ENCODE results near the gene RGS14.
A peak's percentile ranks its signal among the peaks of the same experiment; 100 is the strongest.
"Not testable (repeated sequence)": the region's sequence is repeated elsewhere in the genome, so short reads cannot be mapped to it uniquely, and the experiment has no call there.

Gene RGS14

DNA sequence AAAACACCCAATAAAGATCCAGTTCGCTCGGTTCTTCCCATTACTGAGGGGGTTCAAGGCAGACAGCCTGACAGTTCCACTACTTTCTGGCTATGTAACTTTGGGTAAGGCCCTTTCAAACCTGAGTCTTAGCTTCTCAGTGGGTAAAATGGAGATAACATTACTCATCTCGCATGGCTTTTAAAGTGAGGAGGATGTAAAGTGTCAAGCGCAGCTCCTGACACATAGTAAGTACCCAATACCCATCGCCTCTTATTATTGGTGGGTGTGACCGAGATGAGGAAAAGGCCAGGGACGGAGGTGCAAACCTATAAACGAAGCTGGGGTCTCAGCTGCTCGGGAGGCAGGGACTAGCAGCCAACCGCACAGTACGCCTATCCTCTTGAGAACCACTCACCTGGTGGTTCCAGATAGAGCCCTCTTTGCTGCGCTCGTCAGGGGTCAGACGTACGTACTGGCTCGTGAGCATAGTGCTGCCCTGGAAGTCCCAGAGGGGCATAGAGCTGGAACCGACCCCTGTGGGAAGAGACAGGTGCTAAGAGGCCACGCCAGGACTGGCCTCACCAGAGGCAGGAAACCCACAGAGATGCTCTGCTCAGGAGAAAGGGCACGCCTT lies 6.8 kb upstream of the RGS14 start:
- no peak for DNase-seq

DNA sequence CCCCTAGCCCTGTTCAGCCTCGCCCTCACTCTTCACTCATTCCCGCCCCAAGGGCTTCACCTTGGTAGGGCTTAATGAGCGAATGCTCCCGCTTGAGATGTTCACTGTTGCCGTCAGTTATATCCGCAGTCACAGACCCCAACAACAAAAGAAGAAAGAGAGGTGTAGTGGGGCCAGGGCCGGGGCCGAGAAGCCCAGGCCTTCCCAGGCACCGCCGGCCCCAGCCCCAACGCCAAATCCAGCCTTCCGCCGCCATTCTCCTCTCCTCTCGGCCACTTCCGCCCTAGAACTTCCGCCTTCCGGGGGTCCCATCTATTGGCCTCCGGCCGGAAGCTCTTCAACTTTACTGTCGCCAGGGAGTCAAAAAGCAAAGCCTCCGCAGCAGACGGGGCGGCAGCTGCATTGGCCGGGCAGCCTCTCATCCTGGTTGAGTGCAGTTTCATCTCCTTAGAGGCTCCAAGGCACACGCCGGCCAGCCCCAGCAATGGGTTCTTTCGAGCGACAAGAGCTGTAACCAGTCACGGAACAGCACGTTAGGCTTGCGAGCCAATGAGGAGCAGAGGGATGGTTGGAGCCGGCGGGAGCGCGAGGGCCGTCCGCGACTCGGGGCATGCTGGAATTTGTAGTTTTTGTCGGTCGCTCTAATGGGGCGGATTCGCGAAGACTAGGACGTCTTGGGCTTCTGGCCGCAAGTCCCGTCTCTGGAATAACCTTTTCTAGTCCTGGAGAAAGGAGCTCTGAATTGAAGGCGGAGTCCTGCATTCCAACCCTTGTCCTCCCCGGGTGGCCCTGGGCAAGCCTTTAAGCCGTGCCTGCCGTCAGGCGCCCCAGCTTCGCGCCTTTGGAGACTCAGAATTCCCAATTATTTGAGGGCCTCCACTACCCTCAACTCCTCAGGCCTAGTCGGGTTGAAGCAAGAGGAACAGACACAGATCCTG lies 6.1 kb upstream of the RGS14 start, which contains the start of gene LMAN2:
Gene LMAN2 (minus strand): TSS at position 277 of the 938 bp plus-strand sequence. CDS start 21 bp downstream, at position 256.
- peak; percentile 91 for DNase-seq

- DNase-seq: no peak
Measured at GRCh38 chr5:177353093-177353492, 4.6 kb upstream of the RGS14 start.

DNA sequence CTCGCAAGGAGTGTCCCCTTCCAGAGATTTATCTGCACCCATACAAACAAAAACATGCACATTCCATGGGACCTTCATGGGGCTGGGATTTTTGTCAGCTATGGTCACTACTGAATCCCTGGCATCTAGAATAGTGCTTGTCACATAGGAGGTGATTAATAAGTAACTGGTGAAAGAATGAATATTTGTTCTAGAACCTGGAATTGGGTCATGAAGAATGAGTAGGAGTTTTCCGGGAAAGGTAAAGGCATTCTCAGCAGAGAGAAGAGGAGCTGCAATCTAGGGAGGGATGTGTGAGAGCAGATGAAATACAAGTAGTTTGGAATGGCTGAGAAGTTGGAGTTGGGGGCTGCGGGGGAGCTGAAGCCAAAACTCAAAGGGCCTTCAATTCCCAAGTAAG lies 3.5 kb upstream of the RGS14 start:
- no peak for DNase-seq

- DNase-seq: no peak
Measured at GRCh38 chr5:177354711-177355110, 3.0 kb upstream of the RGS14 start.

- no peak for DNase-seq
Measured at GRCh38 chr5:177355162-177355867, 2.4 kb upstream of the RGS14 start.

DNA sequence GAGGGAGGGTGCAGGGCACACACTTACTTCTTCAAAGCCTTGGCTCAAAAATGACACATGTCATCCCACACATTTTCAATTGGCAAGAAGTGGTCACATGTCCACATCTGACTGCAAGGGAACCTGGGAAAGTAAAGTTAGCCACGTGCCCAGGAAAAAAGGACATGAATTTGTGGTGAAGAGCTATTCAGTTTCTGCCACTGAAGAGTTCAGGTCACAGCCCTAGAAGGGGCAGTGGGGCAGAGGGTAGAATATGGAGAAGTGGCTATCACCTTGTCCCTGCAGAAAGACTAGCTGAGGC lies 1.9 kb upstream of the RGS14 start:
- no peak for DNase-seq

GRCh38 chr5:177356746-177357145 lies 978 bp upstream of the RGS14 start:
- no peak for DNase-seq

DNA sequence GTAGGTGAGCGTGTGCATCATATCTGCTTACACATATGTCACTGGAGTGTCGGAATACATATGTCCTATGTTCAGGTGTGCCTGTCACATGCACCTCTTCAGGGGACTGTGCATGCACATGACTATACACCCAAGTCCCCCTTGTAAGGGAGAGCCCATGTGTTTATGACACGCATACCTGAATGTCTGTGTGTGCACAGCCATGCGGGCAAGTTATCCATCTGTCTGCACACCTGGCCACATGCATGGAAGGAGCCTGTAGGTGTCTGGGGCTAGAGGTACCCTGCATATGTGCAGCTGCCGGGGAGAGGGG lies 622 bp upstream of the RGS14 start:
- no peak for DNase-seq

DNA sequence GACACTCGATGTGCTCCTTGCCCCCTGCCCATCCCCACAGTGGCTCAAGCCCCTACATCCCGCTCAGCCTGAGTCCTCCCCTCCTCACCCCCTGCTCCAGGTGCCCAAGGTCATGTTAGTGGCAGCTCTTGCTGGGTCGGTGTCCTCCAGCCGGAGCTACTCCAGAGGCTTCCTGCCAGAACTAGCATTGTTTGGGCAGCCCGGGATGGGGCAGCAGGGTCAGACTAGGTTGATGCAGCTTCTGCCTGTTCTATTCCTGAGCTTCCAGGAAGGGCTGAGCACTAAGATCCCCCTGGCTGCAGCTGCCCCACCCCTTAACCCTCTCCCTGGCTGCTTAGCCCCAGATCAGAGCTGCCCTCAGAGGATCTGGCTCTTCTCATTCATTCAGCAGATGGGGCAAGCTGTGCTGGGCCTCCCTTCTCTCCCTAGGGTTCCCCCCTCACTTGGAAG lies 671 bp downstream of the RGS14 start:
- DNase-seq: no peak

DNA sequence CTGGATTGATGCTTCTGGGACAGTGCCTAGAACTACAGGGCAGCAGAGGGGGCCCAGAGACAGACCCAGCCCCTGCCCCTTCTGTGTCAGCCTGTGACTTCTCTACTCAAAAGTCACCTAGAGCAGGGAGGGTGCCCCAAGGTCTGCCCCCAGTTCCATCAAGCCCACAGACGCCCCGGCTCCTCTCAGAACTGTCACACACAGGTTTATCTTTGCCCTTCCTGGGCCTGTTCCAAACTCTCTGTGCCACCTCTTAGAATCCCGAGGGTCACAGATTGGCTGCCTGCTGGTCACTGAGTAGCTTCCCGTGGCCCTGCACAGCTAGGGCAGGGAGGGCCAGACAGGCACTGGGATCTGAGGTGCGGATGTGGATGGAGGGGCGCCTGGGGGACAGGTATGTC lies 1.7 kb downstream of the RGS14 start:
- no peak for DNase-seq

- no peak for DNase-seq
Measured at GRCh38 chr5:177359860-177360259, 2.1 kb downstream of the RGS14 start.

DNA sequence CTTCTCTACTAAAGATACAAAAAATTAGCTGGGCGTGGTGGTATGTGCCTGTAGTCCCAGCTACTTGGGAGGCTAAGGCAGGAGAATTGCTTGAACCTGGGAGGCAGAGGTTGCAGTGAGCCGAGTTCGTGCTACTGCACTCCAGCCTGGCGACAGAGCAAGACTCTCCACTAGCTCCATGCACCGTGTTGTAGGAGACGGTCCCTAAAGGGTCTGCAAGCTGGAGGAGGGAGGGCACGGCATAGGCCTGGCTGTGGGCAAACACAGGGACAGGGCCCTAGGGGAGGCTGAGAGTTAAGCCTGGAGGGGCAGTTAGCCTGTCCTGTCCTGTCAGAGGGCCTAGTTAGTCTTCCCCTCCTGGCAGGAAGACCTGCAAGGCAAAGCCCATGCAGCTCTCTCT lies 3.0 kb downstream of the RGS14 start:
- DNase-seq: not testable (repeated sequence)

DNA sequence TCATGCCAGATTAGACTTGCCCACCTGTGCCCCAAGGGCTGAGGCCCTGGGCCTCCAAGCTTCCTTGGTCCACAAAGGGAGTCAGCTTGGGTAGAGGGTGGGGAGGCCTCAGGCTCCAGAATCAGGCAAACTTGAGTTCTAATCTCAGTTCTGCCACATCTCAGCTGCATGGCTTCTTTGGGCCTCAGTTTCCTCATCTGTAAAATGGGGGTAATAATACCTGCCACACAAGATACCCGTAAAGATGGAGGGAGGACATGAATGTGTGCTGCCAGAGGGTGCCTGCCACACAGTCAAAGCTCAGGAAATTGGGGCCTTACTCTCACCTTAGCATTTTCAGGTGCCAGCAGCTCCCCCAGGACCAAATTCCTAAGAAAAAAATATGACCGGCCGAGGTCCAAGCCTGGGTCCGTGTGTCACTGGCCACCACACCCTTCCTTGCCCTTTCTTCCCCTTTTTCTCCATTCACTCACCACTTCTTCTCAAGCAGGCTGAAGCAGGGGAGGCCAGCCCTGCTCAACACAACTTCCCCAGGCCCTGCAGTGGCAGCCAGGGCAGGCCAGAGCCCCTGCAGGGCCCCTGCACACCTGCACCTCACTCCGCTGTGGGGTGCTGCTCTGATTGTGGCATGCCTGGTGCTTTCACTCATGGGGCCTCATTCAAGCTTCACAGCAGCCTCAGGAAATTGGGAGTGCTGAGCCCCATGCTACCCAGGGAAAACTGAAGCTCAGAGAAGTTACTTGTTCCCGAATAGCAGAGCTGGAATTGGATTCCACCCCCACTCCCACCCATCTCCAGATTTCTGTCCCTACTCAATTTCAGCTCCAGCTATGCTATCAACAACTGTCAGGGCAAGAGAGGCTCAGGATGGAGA lies 3.9 kb downstream of the RGS14 start:
- DNase-seq: no peak

GRCh38 chr5:177362292-177362609 lies 4.5 kb downstream of the RGS14 start:
- DNase-seq: no peak

DNA sequence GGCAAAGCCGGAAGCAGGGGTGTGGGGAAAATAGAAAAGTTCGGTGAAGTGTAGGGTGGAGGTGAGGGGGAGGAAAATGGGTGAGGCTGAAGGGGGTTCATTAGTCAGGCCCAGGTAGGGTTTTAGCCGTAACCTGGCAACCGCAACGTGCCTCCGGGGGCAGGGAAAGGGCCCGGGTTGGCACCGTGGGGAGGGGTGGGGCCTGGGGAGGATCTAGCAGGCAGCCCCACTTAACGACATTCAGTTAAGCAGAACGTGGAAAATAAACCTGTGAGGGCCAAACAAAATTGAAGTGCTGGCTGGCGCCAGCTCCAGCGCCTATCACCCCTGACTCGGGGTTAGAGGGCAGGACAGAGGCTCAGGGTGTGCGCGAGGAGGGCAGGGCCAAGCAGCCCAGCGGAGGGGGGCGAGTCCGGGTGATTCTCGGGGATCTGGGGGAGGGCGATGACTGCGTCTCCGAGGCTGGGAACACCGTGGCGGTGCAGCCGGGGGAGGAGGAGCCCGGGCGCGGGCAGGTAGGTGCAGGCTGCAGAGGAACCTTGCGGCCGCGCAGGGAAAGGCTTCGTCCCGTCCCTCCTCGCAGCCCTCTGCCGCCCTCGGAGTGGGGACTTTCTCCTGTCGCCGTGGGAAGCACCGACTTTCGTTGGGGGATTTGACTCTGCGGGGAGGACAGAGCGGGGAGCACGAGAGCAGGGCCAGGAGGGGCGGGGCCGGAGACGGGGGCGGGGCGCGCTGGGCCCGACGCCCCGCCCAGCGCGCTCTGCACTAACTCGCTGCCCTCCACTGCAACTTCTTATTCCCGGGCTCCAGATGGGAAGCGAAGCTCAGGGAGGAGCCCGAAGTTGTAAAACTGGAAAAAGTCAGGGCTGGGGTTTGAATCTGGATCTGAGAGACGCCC lies 5.1 kb downstream of the RGS14 start:
- no peak for DNase-seq

GRCh38 chr5:177363565-177363964 lies 5.8 kb downstream of the RGS14 start:
- DNase-seq: no peak

- no peak for DNase-seq
Measured at GRCh38 chr5:177364159-177364962, 6.6 kb downstream of the RGS14 start.

GRCh38 chr5:177365845-177366527 lies 8.3 kb downstream of the RGS14 start:
- no peak for DNase-seq

- no peak for DNase-seq
Measured at GRCh38 chr5:177366528-177367322, 9.0 kb downstream of the RGS14 start.

Data from SIG-M5 (cell line).